Esophagus squamous epithelium (tissue), 5 donors: ENCODE results near the gene INO80D. TPM values are rescaled to one million over a fixed set of nuclear protein-coding genes. Genes with fewer than 3 reads are reported as not detected.
"Not testable (repeated sequence)": the region's sequence is repeated elsewhere in the genome, so short reads cannot be mapped to it uniquely, and the experiment has no call there.

ENCODE experiments used
- DNase-seq: peaks from one replicate; lab custom pipeline; 2025; lab: John Stamatoyannopoulos, UW
- H3K27ac ChIP-seq, 4 donors: fragments of 200-600 bp; sonication (generic); one replicate each; pipeline ENCODE4 v1.5.1; 2016 to 2019; ENCODE audit warnings: mild to moderate bottlenecking in 1 of 4
- H3K27me3 ChIP-seq, 4 donors: fragments of 200-600 bp; sonication (generic); 1 replicate in 3 of 4; 2 replicates in 1 of 4; pipeline versions ENCODE4 v1.5.1 to v1.6.0; 2017 to 2021; ENCODE audit warnings: antibody characterized with exemption in 1 of 4
- H3K36me3 ChIP-seq, 3 donors: fragments of 200-600 bp; sonication (generic); one replicate each; pipeline ENCODE4 v1.5.1; 2016 to 2019
- H3K4me1 ChIP-seq, 3 donors: fragments of 200-600 bp; sonication (generic); one replicate each; pipeline ENCODE4 v1.5.1; 2017 to 2019
- H3K4me3 ChIP-seq, 4 donors: fragments of 200-600 bp; sonication (generic); 1 replicate in 3 of 4; 2 replicates in 1 of 4; pipeline ENCODE4 v1.5.1; 2016 to 2019; ENCODE audit warnings: mild to moderate bottlenecking in 2 of 4, moderate library complexity in 1 of 4
- H3K9me3 ChIP-seq, 3 donors: fragments of 200-600 bp; sonication (generic); one replicate each; pipeline ENCODE4 v1.5.1; 2016 to 2019
- CTCF ChIP-seq, 6 experiments: fragments of 450-650 bp in 4 of 6; fragments of 200-600 bp in 2 of 6; sonication (generic) in 2 of 6; IDR thresholded peaks; one replicate each; pipeline ENCODE4 v1.5.1; 2016 to 2019; ENCODE audit warnings: antibody characterized with exemption in 6 of 6, mild to moderate bottlenecking in 4 of 6, moderate library complexity in 4 of 6
- POLR2A ChIP-seq, 4 donors: fragments of 450-650 bp; IDR thresholded peaks; one replicate each; pipeline ENCODE4 v1.6.1; 2017; ENCODE audit warnings: antibody characterized with exemption in 4 of 4, mild to moderate bottlenecking in 4 of 4, moderate library complexity in 3 of 4
- WGBS, 2 donors: methylation state at CpG; one replicate each; pipeline ENCODE4 v1.1.5; 2018; 5-methylcytosine and 5-hydroxymethylcytosine counted together
- intact Hi-C: fragments of 100-400 bp; cut with DNase I; formaldehyde crosslinking; loops from one replicate; pipeline ENCODE4 v1.15.0; 2022
- total RNA-seq, 4 donors: library from RNA; depleted of rRNA; stranded (reverse); fragments of >200 nt; gene quantifications; one replicate each; pipeline ENCODE4 v1.1.0, GENCODE V29; 2016
- donor health status: DM: yes; HTN: yes; CAD: no.

INO80D gene
- total RNA-seq, 4 donors from 2014 or later = 9.6 to 20.2 (median 17.1) TPM

- 5 to 11% methylated on average over 14 of the region's 14 CpGs for WGBS, 2 donors
- peak overlapping the region; percentile 86 to 97 (median 92) for H3K4me3 ChIP-seq
- no peaks in the 10 kb centered on the region for H3K27me3 ChIP-seq
- peak overlapping the region; percentile 99 to 100 (median 99) for H3K27ac ChIP-seq
- peaks cover 0 to 64% (median 7%) of the 10 kb centered on the region in 3 donors for H3K4me1 ChIP-seq
- no peak for TF ChIP-seq POLR2A (IDR thresholded peaks at IDR 0.05)
- no peak for TF ChIP-seq CTCF (IDR thresholded peaks at IDR 0.05)
- intact Hi-C loops = no loop called here
- DNase-seq = no peak
- H3K9me3 ChIP-seq = no peaks in the 10 kb centered on the region
- H3K36me3 ChIP-seq = no peaks in the 10 kb centered on the region
Observed at GRCh38 chr2:206083602-206084438, 2.2 kb downstream of the INO80D start.

- Histone ChIP-seq H3K27me3 (no peaks in the 10 kb centered on the region), H3K4me1 (peaks cover 0 to 61% (median 4%) of the 10 kb centered on the region in 3 donors), H3K27ac (no peak overlapping the region), H3K4me3 (no peak overlapping the region), H3K9me3 (no peaks in the 10 kb centered on the region), H3K36me3 (no peaks in the 10 kb centered on the region)
- WGBS, 2 donors = 75 to 84% methylated on average over 1 to 2 of the region's 4 CpGs
- no peak for DNase-seq
- intact Hi-C loops = no loop called here
- TF ChIP-seq CTCF (IDR thresholded peaks at IDR 0.05) (no peak), POLR2A (IDR thresholded peaks at IDR 0.05) (no peak)
Observed at GRCh38 chr2:206082298-206082843, 3.6 kb downstream of the INO80D start.

- no peak for DNase-seq
- 73 to 77% methylated on average over 4 of the region's 4 CpGs for WGBS, 2 donors
- Histone ChIP-seq H3K4me3 (no peak overlapping the region), H3K27me3 (no peaks in the 10 kb centered on the region), H3K27ac (no peak overlapping the region), H3K4me1 (peaks cover 0 to 56% (median 4%) of the 10 kb centered on the region in 3 donors), H3K9me3 (no peaks in the 10 kb centered on the region), H3K36me3 (no peaks in the 10 kb centered on the region)
- intact Hi-C loops = no loop called here
- TF ChIP-seq CTCF (IDR thresholded peaks at IDR 0.05) (no peak), POLR2A (IDR thresholded peaks at IDR 0.05) (no peak)
Observed at GRCh38 chr2:206080927-206081326, 5.0 kb downstream of the INO80D start.

GRCh38 chr2:206079699-206080465 lies 6.1 kb downstream of the INO80D start:
- DNase-seq = no peak
- TF ChIP-seq CTCF (IDR thresholded peaks at IDR 0.05) (no peak), POLR2A (IDR thresholded peaks at IDR 0.05) (no peak)
- Histone ChIP-seq H3K9me3 (no peaks in the 10 kb centered on the region), H3K4me3 (no peak overlapping the region), H3K4me1 (peaks cover 0 to 56% (median 4%) of the 10 kb centered on the region in 3 donors), H3K36me3 (no peaks in the 10 kb centered on the region), H3K27ac (no peak overlapping the region), H3K27me3 (no peaks in the 10 kb centered on the region)
- 71 to 80% methylated on average over 9 of the region's 9 CpGs for WGBS, 2 donors
- intact Hi-C loops = no loop called here

- Histone ChIP-seq H3K36me3 (peaks cover 0 to 11% (median 0%) of the 10 kb centered on the region in 3 donors), H3K4me1 (peaks cover 0 to 49% (median 0%) of the 10 kb centered on the region in 3 donors)
- H3K4me3 ChIP-seq, H3K9me3 ChIP-seq, intact Hi-C loops, H3K27me3 ChIP-seq, DNase-seq, H3K27ac ChIP-seq: not testable (repeated sequence)
- WGBS, 2 donors = 67 to 80% methylated on average over 3 to 5 of the region's 5 CpGs
Observed at GRCh38 chr2:206077879-206078278, 8.1 kb downstream of the INO80D start.
